Muscle layer of duodenum (tissue), 2 donors: Measurements from ENCODE around the gene ABCF3.

ENCODE experiments used
- H3K27ac ChIP-seq: one replicate; pipeline ENCODE4 v1.7.0; 2013; ENCODE audit warnings: mild to moderate bottlenecking, low read length
- H3K27me3 ChIP-seq: one replicate; pipeline ENCODE4 v1.7.0; 2013; ENCODE audit warnings: low read depth, mild to moderate bottlenecking, control low read depth, low read length
- H3K36me3 ChIP-seq, 2 donors: one replicate each; pipeline ENCODE4 v1.7.0; 2013; ENCODE audit warnings: low read length in 2 of 2, control low read depth in 1 of 2, mild to moderate bottlenecking in 1 of 2; ENCODE audit not compliant: insufficient read depth in 2 of 2, control insufficient read depth in 1 of 2
- H3K4me1 ChIP-seq, 2 donors: one replicate each; pipeline ENCODE4 v1.7.0; 2013; ENCODE audit warnings: low read length in 2 of 2, mild to moderate bottlenecking in 2 of 2, control low read depth in 1 of 2, moderate library complexity in 1 of 2; ENCODE audit not compliant: insufficient read depth in 2 of 2, control insufficient read depth in 1 of 2
- H3K4me3 ChIP-seq, 2 donors: one replicate each; pipeline ENCODE4 v1.7.0; 2013; ENCODE audit warnings: low read length in 2 of 2, low read depth in 1 of 2, mild to moderate bottlenecking in 1 of 2
- H3K9me3 ChIP-seq, 2 donors: one replicate each; pipeline ENCODE4 v1.7.0; 2013; ENCODE audit warnings: low read length in 2 of 2, control low read depth in 1 of 2, mild to moderate bottlenecking in 1 of 2; ENCODE audit not compliant: control insufficient read depth in 1 of 2
- donor health status: healthy.

ABCF3 gene

GRCh38 chr3:184234671-184235380 lies 48.8 kb downstream of the ABCF3 start:
- Histone ChIP-seq H3K9me3 (no peaks in the 10 kb centered on the region), H3K36me3 (no peaks in the 10 kb centered on the region), H3K27me3 (peaks cover 22% of the 10 kb centered on the region), H3K4me3 (no peak overlapping the region), H3K4me1 (peaks cover 0 to 13% of the 10 kb centered on the region in 2 donors), H3K27ac (no peak overlapping the region)

- Histone ChIP-seq H3K36me3 (no peaks in the 10 kb centered on the region), H3K4me1 (peaks cover 0 to 7% of the 10 kb centered on the region in 2 donors), H3K27ac (no peak overlapping the region), H3K27me3 (peaks cover 21% of the 10 kb centered on the region), H3K4me3 (no peak overlapping the region), H3K9me3 (no peaks in the 10 kb centered on the region)
Measured at GRCh38 chr3:184235381-184236032, 49.5 kb downstream of the ABCF3 start.

- H3K4me3 ChIP-seq = no peak overlapping the region
- no peak overlapping the region for H3K27ac ChIP-seq
- no peaks in the 10 kb centered on the region for H3K9me3 ChIP-seq
- peaks cover 0 to 1% of the 10 kb centered on the region in 2 donors for H3K4me1 ChIP-seq
- no peaks in the 10 kb centered on the region for H3K36me3 ChIP-seq
- peaks cover 17% of the 10 kb centered on the region for H3K27me3 ChIP-seq
Measured at GRCh38 chr3:184236033-184236410, 50.0 kb downstream of the ABCF3 start.

- Histone ChIP-seq H3K4me3 (no peak overlapping the region), H3K27ac (no peak overlapping the region), H3K9me3 (no peaks in the 10 kb centered on the region), H3K27me3 (peaks cover 11% of the 10 kb centered on the region), H3K4me1 (peaks cover 0 to 4% of the 10 kb centered on the region in 2 donors), H3K36me3 (no peaks in the 10 kb centered on the region)
Measured at GRCh38 chr3:184236636-184237035, 50.6 kb downstream of the ABCF3 start.

GRCh38 chr3:184237211-184237610 lies 51.2 kb downstream of the ABCF3 start:
- H3K9me3 ChIP-seq = no peaks in the 10 kb centered on the region
- peaks cover 0 to 5% of the 10 kb centered on the region in 2 donors for H3K4me1 ChIP-seq
- H3K27ac ChIP-seq = no peak overlapping the region
- peaks cover 0 to 4% of the 10 kb centered on the region in 2 donors for H3K36me3 ChIP-seq
- no peak overlapping the region for H3K4me3 ChIP-seq
- peaks cover 5% of the 10 kb centered on the region for H3K27me3 ChIP-seq

GRCh38 chr3:184237807-184238206 lies 51.8 kb downstream of the ABCF3 start:
- H3K27me3 ChIP-seq = no peaks in the 10 kb centered on the region
- no peak overlapping the region for H3K27ac ChIP-seq

GRCh38 chr3:184238246-184238818 lies 52.3 kb downstream of the ABCF3 start:
- Histone ChIP-seq H3K4me1 (peaks cover 0 to 5% of the 10 kb centered on the region in 2 donors), H3K4me3 (no peak overlapping the region), H3K27ac (no peak overlapping the region), H3K9me3 (no peaks in the 10 kb centered on the region), H3K36me3 (peaks cover 6 to 15% of the 10 kb centered on the region in 2 donors), H3K27me3 (no peaks in the 10 kb centered on the region)

More at GRCh38 chr3:184237807-184238206, 51.8 kb downstream of the ABCF3 start:
- H3K4me1 ChIP-seq = peaks cover 0 to 5% of the 10 kb centered on the region in 2 donors
- no peaks in the 10 kb centered on the region for H3K9me3 ChIP-seq
- H3K36me3 ChIP-seq = peaks cover 5 to 10% of the 10 kb centered on the region in 2 donors
- H3K4me3 ChIP-seq = no peak overlapping the region

GRCh38 chr3:184239221-184239620 lies 53.2 kb downstream of the ABCF3 start:
- Histone ChIP-seq H3K4me3 (no peak overlapping the region), H3K36me3 (peaks cover 10 to 24% of the 10 kb centered on the region in 2 donors), H3K27me3 (no peaks in the 10 kb centered on the region), H3K9me3 (no peaks in the 10 kb centered on the region), H3K27ac (no peak overlapping the region), H3K4me1 (peaks cover 0 to 5% of the 10 kb centered on the region in 2 donors)

- peaks cover 15 to 29% of the 10 kb centered on the region in 2 donors for H3K36me3 ChIP-seq
Measured at GRCh38 chr3:184239708-184240107, 53.7 kb downstream of the ABCF3 start.

GRCh38 chr3:184240384-184241140 lies 54.6 kb downstream of the ABCF3 start:
- Histone ChIP-seq H3K4me1 (peaks cover 0 to 5% of the 10 kb centered on the region in 2 donors), H3K27me3 (no peaks in the 10 kb centered on the region), H3K36me3 (peaks cover 24 to 38% of the 10 kb centered on the region in 2 donors), H3K4me3 (no peak overlapping the region), H3K27ac (no peak overlapping the region), H3K9me3 (no peaks in the 10 kb centered on the region)

More at GRCh38 chr3:184239708-184240107, 53.7 kb downstream of the ABCF3 start:
- Histone ChIP-seq H3K4me1 (peaks cover 0 to 5% of the 10 kb centered on the region in 2 donors), H3K27me3 (no peaks in the 10 kb centered on the region), H3K4me3 (no peak overlapping the region), H3K9me3 (no peaks in the 10 kb centered on the region), H3K27ac (no peak overlapping the region)

GRCh38 chr3:184241141-184241446 lies 55.1 kb downstream of the ABCF3 start:
- Histone ChIP-seq H3K27me3 (no peaks in the 10 kb centered on the region), H3K4me3 (no peak overlapping the region), H3K27ac (no peak overlapping the region), H3K4me1 (peaks cover 0 to 5% of the 10 kb centered on the region in 2 donors), H3K9me3 (no peaks in the 10 kb centered on the region), H3K36me3 (peaks cover 24 to 40% of the 10 kb centered on the region in 2 donors)
